NCI-H69 (cell line): ENCODE results near the gene TAF4.
A peak's percentile ranks its signal among the peaks of the same experiment; 100 is the strongest.

Experiments
- DNase-seq: peaks from one replicate; lab custom pipeline; 2025; lab: John Stamatoyannopoulos, UW

TAF4 gene

DNA sequence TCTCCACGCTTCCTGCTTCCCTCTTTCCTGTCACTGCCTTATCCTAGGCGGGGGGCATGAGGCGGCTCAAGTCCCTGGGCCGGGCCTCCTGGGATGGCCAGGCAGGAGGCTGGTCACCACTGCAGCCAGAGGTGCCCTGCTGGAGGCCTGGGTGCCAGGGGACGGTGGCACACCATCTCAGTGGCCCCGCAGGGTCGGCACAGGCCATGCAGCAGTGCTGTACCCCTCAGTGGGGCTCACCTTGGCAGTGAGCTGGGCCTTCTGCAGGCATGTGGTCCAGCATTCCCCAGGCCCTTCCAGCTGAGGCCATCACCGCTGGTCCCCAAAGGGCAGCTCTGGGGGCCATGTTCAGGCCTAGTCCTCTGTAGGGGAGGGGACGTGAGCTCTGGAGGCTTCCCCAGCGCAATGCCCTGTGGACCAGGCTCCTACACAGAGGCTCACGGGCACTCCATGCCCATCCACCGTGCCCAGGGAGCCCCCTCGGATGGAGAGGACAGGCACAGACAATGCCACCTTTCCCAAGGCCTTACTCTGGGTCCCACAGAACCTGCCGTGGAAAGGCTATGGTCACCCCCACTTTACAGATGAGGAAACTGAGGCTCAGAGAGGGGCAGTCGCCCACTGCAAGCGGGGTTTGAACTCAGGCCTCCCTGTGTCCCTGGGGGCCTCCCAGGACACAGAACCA lies 123.8 kb downstream of the TAF4 start:
- no peak for DNase-seq

DNA sequence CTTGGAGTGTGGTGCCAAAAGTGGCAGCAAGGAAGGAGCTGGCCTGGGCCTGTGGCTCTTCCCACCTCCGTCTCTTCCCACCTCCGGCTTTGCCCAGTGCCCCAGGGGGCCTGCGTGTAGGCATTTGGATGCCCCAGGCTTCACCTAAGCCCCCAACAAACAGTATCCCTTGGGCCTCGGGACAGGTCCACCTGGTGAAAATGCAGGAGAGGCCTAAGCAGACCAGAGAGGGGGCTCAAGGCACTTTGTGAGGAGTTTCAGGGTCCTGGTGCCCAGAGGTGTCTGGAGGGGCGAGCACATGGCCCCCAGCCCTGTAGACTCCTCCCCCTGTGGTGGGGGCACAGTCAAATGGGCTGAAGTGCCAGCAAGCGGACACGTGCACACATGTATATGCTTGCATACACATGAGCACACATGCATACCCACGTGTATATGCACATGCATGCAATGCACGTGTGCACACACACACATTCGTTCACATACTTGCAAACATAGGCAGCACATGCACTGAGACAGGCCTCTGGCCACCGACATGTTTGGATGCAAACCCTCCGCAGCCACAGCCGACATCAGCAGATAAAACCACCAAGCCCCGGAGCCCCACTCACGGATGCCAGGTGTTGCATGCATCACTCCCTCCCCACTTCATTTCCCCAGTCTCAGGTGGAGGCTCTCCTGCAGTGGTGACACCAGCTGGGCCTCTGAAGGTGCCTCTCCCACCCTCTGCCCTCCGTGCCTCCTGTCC lies 124.5 kb downstream of the TAF4 start:
- no peak for DNase-seq

- peak; percentile 41 for DNase-seq
Measured at GRCh38 chr20:61940491-61940890, 125.2 kb downstream of the TAF4 start.

GRCh38 chr20:61939691-61940360 lies 125.9 kb downstream of the TAF4 start:
- DNase-seq, result no peak

DNA sequence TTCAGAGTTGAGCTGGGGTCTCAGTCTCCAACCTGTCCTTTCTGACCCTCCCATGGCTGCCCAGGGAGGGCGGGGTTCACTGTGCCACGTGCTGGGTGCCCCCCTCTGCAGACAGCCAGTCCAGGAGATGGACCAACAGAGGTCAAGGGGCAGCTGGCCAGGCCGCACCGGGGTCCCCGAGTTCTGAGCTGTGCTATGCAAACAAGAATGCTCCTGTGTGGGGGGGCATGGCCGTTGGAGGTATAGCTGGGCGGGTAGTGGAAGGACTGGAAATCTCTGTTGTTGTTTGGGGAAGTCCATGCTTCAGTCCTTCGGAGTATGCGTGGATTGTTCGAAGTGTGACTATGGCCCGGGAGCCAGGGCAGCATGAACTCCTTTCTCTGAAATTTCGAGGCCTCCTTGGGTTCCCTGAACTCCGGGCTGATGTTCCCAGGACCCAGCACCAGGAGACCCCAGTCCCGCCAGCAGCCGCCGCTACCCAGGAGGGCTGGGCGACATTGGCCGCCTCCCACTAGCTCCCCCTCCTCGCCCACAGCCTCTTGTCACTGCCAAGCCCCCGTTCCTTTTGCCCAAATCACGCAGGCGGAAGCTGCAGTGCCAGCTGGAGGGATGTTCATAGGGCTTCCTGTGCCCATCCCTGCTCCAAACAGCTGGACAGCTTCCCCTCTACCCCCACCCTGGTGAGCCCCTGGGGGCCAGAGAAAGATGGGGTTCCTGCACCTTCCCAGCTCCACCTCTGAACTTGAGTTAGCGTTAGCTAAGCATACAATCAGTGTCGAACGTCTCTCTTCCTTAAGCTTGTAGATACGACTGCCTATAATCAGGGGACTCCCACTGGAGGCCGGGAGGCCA lies 126.6 kb downstream of the TAF4 start:
- no peak for DNase-seq

DNA sequence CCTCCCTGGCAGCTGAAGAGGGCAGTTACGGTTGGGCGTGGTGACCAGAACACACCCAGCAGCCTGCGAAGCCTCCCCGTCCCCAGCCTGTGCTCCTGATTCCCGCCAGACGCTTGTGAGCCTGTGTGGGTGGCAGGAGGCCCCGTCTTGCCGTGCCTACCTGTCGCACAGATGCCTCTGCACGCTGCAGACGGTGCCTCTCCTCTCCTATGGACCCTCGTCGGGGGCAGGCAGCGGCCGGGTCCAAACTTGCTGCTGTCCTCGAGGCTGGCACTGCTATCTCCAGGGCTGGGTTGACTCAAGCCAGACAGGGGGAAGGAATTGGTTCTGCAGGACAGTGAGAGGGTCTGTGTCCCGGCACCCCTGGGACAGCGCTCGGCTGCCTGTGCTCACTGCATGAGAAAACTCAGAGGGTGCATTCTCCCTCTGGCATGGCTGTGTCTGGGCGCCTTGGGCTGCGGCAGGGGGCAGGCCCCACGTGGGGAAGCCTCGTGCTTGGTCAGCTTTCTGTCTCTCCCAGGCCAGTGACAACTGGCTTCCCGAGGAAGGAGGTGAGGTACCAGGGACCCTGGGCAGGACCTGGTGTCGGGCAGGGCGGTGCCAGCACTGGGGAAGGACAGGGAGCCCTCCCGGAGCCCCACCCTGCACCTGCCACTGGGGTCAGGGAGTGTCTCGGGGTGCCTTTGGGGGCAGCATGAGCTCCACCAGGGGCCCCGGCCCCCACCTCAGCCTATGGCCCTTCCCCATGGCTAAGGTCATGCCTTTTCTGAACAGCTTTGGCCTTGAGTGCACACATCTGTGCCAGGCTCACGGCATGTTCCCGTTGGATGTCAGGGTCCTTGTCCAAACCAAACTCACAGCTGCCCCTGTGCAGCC lies 127.5 kb downstream of the TAF4 start:
- no peak for DNase-seq

- no peak for DNase-seq
Measured at GRCh38 chr20:61937146-61937962, 128.3 kb downstream of the TAF4 start.

DNA sequence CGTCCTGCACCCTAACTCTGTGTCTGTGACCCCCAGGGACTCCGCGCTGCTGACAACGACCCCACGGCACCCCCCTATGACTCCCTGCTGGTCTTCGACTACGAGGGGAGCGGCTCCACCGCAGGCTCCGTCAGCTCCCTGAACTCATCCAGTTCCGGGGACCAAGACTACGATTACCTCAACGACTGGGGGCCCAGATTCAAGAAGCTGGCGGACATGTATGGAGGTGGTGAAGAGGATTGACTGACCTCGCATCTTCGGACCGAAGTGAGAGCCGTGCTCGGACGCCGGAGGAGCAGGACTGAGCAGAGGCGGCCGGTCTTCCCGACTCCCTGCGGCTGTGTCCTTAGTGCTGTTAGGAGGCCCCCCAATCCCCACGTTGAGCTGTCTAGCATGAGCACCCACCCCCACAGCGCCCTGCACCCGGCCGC lies 129.0 kb downstream of the TAF4 start:
- no peak for DNase-seq

GRCh38 chr20:61935926-61936700 lies 129.6 kb downstream of the TAF4 start:
- no peak for DNase-seq

DNA sequence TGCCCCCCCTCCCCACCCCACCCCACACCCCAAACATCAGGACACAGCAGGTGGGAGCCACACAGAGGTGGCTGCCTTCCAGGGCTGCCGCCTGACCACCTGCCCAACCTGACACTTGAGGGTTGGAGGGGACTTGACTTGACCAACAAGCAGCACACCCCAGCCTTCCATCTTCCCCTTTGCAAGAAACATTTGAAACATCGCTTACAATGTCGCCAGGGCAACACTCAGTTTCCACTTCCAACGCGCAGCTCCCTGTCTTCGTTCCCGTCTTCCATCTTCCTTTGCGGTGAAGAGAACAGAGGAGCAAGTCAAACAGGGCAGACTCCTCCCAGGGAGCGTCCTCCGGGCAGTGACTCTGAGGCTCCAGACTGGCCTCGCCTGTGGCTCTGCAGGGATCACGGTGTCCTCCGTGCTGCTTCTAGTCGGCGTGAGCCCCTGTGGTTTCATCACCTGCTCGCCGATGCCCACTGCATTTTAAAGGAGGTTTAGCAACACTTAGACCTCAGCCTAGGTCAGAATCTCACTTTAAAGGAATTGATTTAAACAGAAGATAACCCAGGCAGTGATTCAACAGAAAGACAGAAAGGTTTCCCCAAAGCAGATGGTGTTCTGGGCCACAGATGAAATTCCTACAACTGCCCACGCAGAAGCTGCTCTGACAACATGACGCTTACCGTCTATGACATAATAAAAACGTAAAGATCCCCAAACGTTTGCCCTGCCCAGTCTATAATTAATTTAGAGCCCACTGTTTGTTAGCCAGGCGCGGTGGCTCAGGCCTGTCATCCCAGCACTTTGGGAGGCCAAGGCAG lies 130.8 kb downstream of the TAF4 start:
- DNase-seq, result no peak

DNA sequence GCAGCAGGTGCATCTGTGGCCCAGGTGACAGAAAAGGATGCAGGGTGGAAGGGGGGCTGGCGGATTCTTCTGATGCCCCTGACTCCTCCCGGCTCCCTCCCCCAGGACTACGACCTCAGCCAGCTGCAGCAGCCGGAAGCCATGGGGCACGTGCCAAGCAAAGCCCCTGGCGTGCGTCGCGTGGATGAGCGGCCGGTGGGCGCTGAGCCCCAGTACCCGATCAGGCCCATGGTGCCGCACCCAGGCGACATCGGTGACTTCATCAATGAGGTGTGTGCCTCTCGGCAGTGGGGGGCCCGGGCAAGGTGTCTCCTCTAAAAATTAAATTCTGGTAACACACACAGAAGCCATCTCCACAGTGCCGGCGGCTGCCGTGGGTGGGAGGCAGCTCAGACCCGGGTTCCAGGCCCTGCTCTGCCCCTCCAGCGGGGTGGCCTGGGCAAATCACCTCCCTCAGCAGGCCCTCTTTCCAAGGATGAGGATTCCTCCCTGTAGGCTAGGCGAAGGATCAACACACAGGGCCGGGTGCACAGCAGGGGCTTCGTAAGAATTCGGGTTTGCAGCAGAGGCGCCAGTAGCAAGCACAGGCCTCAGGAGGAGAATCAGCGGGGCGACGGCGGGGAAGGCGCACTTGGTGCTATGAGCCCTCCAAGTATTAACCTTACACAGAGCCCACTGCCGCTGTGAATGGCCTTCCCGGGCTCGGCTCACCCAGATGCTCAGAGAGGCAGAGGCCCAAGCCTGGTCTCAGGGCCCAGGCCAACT lies 131.5 kb downstream of the TAF4 start:
- no peak for DNase-seq

DNA sequence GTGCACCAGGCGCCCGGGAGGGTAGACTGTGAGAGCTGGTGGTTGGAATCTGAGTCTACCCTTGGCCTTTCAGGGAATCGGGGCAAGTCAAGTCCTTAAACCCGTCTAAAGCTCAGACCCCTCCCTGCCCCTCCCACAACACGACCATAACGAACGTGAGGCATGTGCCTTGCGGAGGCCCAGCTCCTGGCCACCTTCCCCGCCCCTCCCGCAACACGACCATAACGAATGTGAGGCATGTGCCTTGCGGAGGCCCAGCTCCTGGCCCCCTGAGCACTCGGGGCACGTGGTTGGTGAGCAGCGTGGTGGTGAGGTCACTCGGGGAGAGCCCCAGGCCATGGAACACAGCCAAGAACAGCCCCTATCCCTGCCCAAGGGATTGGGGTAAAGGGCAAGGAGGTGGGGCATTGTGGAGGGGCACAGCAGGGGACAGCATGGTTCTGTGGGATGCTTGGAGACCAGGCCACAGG lies 132.2 kb downstream of the TAF4 start:
- no peak for DNase-seq

DNA sequence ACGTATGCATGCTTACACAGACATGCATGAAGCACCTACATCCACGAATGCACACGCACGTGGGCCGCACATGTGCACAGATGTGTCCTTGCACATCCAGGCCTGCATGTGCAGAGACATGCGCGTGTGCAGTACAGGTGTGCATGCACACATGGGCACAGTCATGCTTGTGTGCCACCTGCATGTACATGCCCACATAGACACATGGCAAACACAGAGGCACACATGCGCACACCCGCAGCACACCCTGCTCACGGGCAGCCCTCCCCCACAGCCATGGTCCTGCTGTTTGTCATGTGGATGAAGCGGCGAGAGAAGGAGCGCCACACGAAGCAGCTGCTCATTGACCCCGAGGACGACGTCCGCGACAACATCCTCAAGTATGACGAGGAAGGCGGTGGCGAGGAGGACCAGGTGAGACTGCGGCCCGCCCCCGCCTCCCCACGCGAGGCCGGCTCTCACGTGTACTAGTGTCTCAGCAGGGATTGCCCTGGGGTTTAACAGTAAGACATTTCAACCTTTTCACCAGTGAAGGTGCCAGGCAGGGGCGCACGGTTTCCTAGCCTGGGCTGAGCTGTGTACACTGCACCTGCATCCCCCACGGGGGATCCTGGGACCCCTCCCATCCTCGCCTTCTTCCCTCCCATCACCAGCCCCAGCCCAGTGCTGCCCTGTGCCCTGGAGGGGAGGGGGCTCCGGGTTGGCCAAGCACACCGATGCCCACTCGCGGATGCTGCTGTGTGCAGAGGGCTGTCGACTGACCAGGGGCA lies 132.8 kb downstream of the TAF4 start:
- DNase-seq, result no peak

GRCh38 chr20:61932199-61932592 lies 133.5 kb downstream of the TAF4 start:
- no peak for DNase-seq

DNA sequence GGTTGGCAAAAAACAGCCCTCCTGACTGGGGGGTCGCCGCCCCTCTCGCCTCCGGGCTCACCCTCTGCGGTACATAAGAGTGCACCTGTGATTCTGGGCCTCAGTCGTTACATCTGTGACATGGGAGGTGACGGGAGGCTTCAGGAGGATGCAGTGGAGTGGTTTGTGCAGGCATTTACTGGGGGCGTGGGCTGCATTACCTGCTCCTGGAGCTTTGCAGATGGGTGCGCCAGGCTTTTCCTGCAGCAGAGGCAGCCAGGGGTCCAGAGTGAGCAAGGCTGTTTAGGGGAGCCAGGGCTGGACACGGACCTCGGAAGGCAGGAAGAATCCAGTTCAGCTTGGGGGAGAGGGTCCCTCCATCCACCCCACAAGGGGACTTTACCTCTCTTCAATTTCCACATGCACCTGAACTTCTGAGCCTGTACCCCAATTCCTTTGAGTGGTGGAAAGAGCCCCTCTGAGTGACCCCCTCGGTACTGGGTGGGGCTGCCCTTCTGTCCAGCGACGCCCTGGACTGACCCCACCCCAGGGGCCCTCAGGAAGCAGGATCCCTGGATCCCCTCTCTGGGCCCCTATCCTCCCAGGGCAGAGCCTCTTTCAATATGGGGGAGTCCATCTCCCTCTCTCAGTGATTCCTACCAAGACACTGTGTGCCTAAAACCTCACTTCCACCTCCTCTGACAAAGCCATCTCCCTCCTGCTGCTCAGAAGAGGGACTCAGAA lies 134.0 kb downstream of the TAF4 start:
- no peak for DNase-seq

GRCh38 chr20:61930776-61931475 lies 134.8 kb downstream of the TAF4 start:
- no peak for DNase-seq
